Urinary bladder (tissue), 4 donors: Measurements from ENCODE around the gene WDR70. TPM values are rescaled to one million over a fixed set of nuclear protein-coding genes. Genes with fewer than 3 reads are reported as not detected.

Experiments used
- DNase-seq: peaks from one replicate; pipeline ENCODE4 v3.0.0-alpha.2; 2015; ENCODE audit errors: extremely low spot score
- H3K27ac ChIP-seq: one replicate; pipeline ENCODE4 v1.5.1; 2013; ENCODE audit warnings: low read depth, mild to moderate bottlenecking, moderate library complexity
- H3K36me3 ChIP-seq: one replicate; pipeline ENCODE4 v1.6.1; 2013; ENCODE audit warnings: mild to moderate bottlenecking, moderate library complexity; ENCODE audit not compliant: insufficient read depth
- H3K4me1 ChIP-seq: one replicate; pipeline ENCODE4 v1.6.1; 2013; ENCODE audit warnings: mild to moderate bottlenecking, moderate library complexity; ENCODE audit not compliant: insufficient read depth
- H3K4me3 ChIP-seq: one replicate; pipeline ENCODE4 v1.5.1; 2013; ENCODE audit warnings: low read depth, low read length
- WGBS: extraction: QIAGEN DNeasy Blood & Tissue Kit; methylation state at CpG from one replicate; pipeline ENCODE4 v1.1.7; 2013; 5-methylcytosine and 5-hydroxymethylcytosine counted together
- polyA plus RNA-seq: library from polyadenylated mRNA; stranded (reverse); fragments of 200-250 nt; gene quantifications from one replicate; pipeline ENCODE4 v1.2.3, GENCODE V29; 2013
- total RNA-seq: library from RNA; depleted of rRNA; stranded (reverse); fragments of >200 nt; gene quantifications from one replicate; pipeline ENCODE4 v1.2.3, GENCODE V29; 2014
- donor health status: healthy with polysubstance abuse.
- donor health status: healthy.

Gene WDR70
- total and polyA plus RNA-seq, 2 donors: 19.3 to 48.3 TPM

GRCh38 chr5:37712750-37713149 is 333.6 kb downstream of the WDR70 start:
- DNase-seq: no peak
- no peak overlapping the region for H3K27ac ChIP-seq
- 80% methylated on average over 7 of the region's 7 CpGs for WGBS

DNA sequence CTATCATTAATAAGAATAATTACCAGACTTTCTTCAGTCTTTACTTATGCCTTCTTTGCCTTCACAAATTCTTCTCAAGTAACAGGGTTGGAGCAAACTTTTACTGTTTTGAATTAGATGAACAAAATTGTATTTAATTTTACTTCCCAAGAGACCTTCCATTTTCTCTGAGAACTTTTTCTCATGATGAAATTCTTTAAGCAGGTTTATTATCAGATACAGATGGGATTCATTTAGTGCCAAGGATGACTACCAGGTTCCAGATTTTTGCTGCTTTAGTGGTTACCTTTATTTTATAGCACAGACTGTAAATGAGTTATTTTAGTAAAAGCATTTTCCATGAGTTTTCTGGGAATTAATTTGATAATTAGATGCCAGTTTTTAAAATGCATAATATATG is 335.6 kb downstream of the WDR70 start:
- DNase-seq: no peak
- Histone ChIP-seq H3K36me3 (no peaks in the 10 kb centered on the region), H3K4me1 (no peaks in the 10 kb centered on the region), H3K4me3 (no peak overlapping the region), H3K27ac (no peak overlapping the region)

More at GRCh38 chr5:37712750-37713149, 333.6 kb downstream of the WDR70 start:
- no peaks in the 10 kb centered on the region for H3K36me3 ChIP-seq
- H3K4me3 ChIP-seq: no peak overlapping the region
- no peaks in the 10 kb centered on the region for H3K4me1 ChIP-seq

GRCh38 chr5:37715361-37715760 is 336.2 kb downstream of the WDR70 start:
- Histone ChIP-seq H3K4me1 (no peaks in the 10 kb centered on the region), H3K36me3 (no peaks in the 10 kb centered on the region), H3K27ac (no peak overlapping the region), H3K4me3 (no peak overlapping the region)
- DNase-seq: no peak

- WGBS: 80% methylated on average over 5 of the region's 5 CpGs
- no peaks in the 10 kb centered on the region for H3K4me1 ChIP-seq
Measured at GRCh38 chr5:37715992-37716391, 336.9 kb downstream of the WDR70 start.

GRCh38 chr5:37716405-37716804 is 337.3 kb downstream of the WDR70 start:
- H3K36me3 ChIP-seq: no peaks in the 10 kb centered on the region
- no peak for DNase-seq
- no peak overlapping the region for H3K4me3 ChIP-seq
- H3K27ac ChIP-seq: no peak overlapping the region
- 92% methylated on average over 1 of the region's 1 CpG for WGBS
- no peaks in the 10 kb centered on the region for H3K4me1 ChIP-seq

More at GRCh38 chr5:37715992-37716391, 336.9 kb downstream of the WDR70 start:
- H3K27ac ChIP-seq: no peak overlapping the region
- no peak overlapping the region for H3K4me3 ChIP-seq
- no peaks in the 10 kb centered on the region for H3K36me3 ChIP-seq
- DNase-seq: no peak

DNA sequence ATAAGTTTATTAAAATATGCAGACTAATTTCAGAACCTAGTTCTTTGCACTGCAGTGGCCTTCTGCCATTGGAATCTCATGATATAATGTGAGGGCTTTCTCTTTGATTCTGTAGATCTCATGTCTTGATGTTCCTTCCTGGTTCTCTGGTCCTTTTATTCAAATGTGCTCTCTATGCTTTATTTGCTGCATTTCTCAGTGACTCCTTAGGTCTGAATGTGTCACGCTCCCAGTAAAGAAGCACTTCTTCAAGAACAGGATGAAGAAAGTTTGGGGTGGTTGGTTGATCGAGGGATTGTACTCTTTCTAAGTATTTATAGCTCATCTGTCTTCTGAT is 338.1 kb downstream of the WDR70 start:
- H3K36me3 ChIP-seq: no peaks in the 10 kb centered on the region
- DNase-seq: no peak
- no peak overlapping the region for H3K27ac ChIP-seq
- no peak overlapping the region for H3K4me3 ChIP-seq
- 32% methylated on average over 2 of the region's 2 CpGs for WGBS
- no peaks in the 10 kb centered on the region for H3K4me1 ChIP-seq

- DNase-seq: peak; percentile 77
- Histone ChIP-seq H3K36me3 (no peaks in the 10 kb centered on the region), H3K4me3 (no peak overlapping the region), H3K4me1 (no peaks in the 10 kb centered on the region), H3K27ac (no peak overlapping the region)
- 21% methylated on average over 8 of the region's 8 CpGs for WGBS
Measured at GRCh38 chr5:37717613-37718431, 338.7 kb downstream of the WDR70 start.

- DNase-seq: no peak
- no peak overlapping the region for H3K27ac ChIP-seq
- WGBS: 91% methylated on average over 2 of the region's 2 CpGs
- H3K4me3 ChIP-seq: no peak overlapping the region
- H3K36me3 ChIP-seq: no peaks in the 10 kb centered on the region
- no peaks in the 10 kb centered on the region for H3K4me1 ChIP-seq
Measured at GRCh38 chr5:37720550-37720952, 341.4 kb downstream of the WDR70 start.

GRCh38 chr5:37721447-37721871 is 342.3 kb downstream of the WDR70 start:
- Histone ChIP-seq H3K36me3 (no peaks in the 10 kb centered on the region), H3K4me3 (no peak overlapping the region), H3K27ac (no peak overlapping the region), H3K4me1 (no peaks in the 10 kb centered on the region)
- WGBS: 67% methylated on average over 5 of the region's 5 CpGs
- no peak for DNase-seq

DNA sequence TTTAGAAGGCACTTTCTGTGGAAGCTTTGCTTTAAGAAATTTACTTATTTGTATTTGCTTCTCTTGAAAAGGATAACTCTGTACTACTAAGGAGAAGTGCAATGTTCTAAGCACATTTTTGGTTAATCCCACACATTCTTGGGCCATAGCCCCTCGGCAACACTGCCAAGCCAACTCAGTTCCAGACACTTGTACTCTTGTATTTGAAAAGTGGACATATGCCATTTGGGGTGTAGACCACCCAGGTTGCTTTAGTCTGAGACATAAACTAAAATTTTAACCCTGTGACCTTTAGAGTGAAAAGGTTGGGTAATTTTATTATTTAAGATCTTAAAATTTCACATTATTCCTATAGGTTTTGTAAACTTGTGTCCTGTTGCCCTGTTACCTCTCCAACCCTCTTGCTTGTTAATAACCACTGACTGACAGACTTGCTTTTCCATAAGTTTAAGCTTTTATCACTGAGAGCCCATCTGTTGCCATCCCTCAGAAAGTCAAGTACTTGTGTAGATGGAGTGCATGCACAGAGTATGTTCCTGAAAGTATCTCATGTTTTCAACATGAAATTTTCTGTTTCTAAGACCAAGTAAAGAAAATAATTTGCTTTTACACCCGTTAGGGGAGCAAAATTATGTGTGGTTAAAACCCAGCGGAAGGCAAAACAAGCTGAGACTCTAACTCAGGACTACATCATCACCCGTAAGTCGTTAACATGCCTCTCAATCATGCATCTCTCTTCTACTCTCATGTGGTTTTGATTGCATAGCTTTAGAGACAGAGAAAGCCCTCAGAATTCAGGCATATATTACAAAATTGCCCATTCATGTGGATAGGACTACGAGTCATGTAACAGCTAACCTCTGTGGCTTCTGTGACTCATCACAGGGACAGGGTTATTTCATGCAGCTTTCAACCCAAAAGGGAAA is 343.4 kb downstream of the WDR70 start:
- no peak for DNase-seq
- no peak overlapping the region for H3K27ac ChIP-seq
- 79% methylated on average over 6 of the region's 6 CpGs for whole genome bisulfite sequencing

DNA sequence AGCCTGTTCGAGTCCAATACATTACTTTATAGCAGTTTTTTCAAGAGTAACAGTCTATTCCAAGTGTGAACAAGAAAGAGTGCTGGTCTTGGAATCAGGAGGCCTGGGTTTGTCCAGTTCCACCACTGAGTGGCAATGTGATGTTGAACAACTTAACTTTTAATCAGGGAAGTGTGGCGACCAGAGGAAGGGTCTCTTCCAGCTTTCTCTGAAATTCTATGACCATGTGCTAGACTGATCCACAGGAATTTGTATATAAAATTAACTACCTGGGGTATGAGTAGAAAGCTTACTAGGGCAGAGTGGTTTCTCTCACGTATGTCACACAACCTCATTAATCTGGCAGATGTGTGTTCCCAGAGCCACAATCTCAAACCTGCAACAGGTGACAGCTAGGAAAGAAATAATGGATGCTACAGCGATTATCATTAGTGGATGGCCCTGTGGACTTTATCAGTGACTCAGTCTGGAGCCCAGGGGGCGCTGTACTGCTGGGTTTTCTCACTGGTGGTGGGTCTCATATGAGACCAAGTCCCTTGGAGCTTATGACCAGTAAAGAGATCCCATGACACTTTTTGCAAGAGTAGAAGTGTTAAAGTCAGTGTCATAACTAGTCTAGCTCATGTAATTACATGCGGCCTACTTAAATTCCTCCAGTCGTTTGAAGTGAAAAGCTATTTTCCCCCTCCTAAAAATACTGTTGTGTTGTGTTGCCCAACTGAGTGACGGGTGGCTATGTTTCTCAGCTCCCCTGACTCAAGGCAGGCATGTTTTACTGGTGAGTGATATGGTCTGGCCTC is 344.2 kb downstream of the WDR70 start:
- Histone ChIP-seq H3K27ac (no peak overlapping the region), H3K36me3 (no peaks in the 10 kb centered on the region), H3K4me1 (no peaks in the 10 kb centered on the region), H3K4me3 (no peak overlapping the region)
- no peak for DNase-seq
- WGBS: 82% methylated on average over 8 of the region's 8 CpGs

More for the DNA sequence above, 343.4 kb downstream of the WDR70 start:
- Histone ChIP-seq H3K36me3 (no peaks in the 10 kb centered on the region), H3K4me1 (no peaks in the 10 kb centered on the region), H3K4me3 (no peak overlapping the region)

GRCh38 chr5:37724395-37725125 is 345.4 kb downstream of the WDR70 start:
- no peak for DNase-seq
- no peak overlapping the region for H3K27ac ChIP-seq
- no peaks in the 10 kb centered on the region for H3K36me3 ChIP-seq
- no peaks in the 10 kb centered on the region for H3K4me1 ChIP-seq
- no peak overlapping the region for H3K4me3 ChIP-seq
- WGBS: 85% methylated on average over 8 of the region's 8 CpGs

DNA sequence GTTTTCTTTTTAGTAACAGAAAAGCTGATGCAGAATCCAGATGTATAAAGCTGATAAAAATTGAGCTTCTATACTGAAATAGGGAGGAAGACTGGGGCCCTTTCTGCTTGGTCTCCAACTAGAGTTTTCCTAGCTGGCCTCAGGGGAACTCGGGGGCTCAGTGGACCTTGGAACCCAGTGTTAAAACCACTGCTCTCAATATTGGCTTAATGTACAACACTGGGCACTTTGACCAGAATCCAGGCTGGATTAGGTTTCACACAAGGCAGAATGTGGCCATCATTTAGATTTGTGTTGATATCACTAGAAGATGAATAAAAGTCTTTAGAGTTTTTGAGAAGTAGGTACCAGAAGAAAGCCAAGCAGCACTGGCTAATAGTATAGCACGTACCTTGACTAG is 346.1 kb downstream of the WDR70 start:
- Histone ChIP-seq H3K4me1 (no peaks in the 10 kb centered on the region), H3K36me3 (no peaks in the 10 kb centered on the region), H3K4me3 (no peak overlapping the region), H3K27ac (no peak overlapping the region)
- whole genome bisulfite sequencing: 96% methylated on average over 2 of the region's 2 CpGs
- no peak for DNase-seq
